ENCODE data around the gene GUCY1A1.

Gene GUCY1A1

DNA sequence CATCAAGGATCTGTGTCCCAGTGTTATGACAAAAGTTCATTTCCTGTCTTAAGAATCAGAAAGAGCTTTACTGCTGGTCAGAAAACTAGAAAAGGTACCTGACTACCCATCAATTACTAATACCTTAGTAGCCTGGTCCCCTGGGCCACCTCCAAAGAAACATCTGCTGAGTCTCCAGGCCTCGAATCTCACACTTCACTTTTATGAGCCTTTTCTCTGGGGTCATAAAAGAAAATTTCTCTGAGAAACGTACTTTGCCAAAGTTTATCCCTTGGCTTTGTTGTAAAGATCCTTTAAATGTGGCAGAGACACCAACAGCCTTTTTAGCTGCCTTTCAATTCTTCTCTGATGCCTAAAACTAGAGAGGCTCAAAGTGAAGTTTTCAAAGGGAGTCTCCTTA, 17.8 kb downstream of the GUCY1A1 start:
- no peak overlapping the region for H3K4me3 ChIP-seq (ENCODE audit: low read depth, low read length)
- TF ChIP-seq, protein P1, sequence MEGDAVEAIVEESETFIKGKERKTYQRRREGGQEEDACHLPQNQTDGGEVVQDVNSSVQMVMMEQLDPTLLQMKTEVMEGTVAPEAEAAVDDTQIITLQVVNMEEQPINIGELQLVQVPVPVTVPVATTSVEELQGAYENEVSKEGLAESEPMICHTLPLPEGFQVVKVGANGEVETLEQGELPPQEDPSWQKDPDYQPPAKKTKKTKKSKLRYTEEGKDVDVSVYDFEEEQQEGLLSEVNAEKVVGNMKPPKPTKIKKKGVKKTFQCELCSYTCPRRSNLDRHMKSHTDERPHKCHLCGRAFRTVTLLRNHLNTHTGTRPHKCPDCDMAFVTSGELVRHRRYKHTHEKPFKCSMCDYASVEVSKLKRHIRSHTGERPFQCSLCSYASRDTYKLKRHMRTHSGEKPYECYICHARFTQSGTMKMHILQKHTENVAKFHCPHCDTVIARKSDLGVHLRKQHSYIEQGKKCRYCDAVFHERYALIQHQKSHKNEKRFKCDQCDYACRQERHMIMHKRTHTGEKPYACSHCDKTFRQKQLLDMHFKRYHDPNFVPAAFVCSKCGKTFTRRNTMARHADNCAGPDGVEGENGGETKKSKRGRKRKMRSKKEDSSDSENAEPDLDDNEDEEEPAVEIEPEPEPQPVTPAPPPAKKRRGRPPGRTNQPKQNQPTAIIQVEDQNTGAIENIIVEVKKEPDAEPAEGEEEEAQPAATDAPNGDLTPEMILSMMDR (IDR thresholded peaks at IDR 0.05; ENCODE audit: low read depth, low read length), result no peak

DNA sequence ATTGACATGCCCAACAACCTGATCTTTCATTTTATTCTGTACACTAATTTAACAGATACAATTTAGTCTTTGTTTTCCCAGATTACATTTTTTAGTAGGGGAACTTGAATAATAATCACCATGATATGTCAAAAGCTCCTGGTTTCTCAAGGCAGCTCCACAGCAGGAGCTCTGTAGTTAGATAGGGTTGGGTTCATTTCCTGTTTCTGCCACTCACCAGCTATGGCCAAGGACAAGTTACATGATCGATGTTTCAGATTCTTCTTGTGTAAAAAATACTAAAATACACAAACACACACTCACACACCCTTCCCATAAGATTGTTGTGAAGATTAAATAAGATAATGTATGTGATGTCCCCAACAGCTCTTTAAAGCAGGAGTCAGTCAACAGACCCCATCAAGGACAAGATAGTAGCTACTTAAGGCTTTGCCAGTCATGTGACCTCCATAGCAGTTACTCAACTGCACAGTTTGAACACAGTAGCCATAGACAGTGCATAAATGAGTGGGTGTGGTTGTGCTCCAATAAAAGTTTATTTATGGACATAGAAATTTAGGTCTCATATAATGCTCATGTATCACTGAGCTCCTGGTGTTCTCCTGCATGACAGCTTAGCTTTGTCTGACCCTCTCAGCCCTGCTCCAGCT, 18.4 kb downstream of the GUCY1A1 start:
- H3K4me3 ChIP-seq (ENCODE audit: low read depth, low read length), result no peak overlapping the region
- TF ChIP-seq, protein P1 (IDR thresholded peaks at IDR 0.05; ENCODE audit: low read depth, low read length), result no peak

- no peak overlapping the region for H3K4me3 ChIP-seq (ENCODE audit: low read depth, low read length)
Measured at GRCh38 chr4:155687380-155687982, 20.8 kb downstream of the GUCY1A1 start.

DNA sequence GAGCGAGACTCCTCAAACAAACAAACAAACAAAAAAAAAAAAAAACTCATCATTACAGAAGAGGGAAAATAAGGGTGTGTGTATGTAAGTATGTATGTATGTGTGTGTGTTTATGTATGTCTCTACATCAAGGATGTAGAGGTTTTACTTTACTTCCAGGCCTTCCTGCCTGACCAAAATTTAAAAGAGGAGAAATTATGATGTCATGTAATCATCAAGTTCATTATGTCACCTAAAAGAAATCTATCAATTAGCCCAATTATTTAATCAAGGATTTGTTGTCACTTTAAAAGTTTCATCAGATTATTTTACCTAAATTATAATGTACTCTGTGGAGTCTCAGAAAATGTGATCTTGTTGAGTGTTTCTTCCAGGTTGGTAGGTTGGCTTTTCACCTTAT, 21.6 kb downstream of the GUCY1A1 start:
- TF ChIP-seq, protein P1 (IDR thresholded peaks at IDR 0.05; ENCODE audit: low read depth, low read length), result no peak
- H3K4me3 ChIP-seq (ENCODE audit: low read depth, low read length), result no peak overlapping the region

More at GRCh38 chr4:155687380-155687982, 20.8 kb downstream of the GUCY1A1 start:
- TF ChIP-seq, protein P1 (IDR thresholded peaks at IDR 0.05; ENCODE audit: low read depth, low read length), result no peak

GRCh38 chr4:155688860-155689259, 22.2 kb downstream of the GUCY1A1 start:
- H3K4me3 ChIP-seq (ENCODE audit: low read depth, low read length), result no peak overlapping the region
- TF ChIP-seq, protein P1 (IDR thresholded peaks at IDR 0.05; ENCODE audit: low read depth, low read length), result no peak

- no peak overlapping the region for H3K4me3 ChIP-seq (ENCODE audit: low read depth, low read length)
- TF ChIP-seq, protein P1 (IDR thresholded peaks at IDR 0.05; ENCODE audit: low read depth, low read length), result no peak
Measured at GRCh38 chr4:155690044-155690837, 23.6 kb downstream of the GUCY1A1 start.

DNA sequence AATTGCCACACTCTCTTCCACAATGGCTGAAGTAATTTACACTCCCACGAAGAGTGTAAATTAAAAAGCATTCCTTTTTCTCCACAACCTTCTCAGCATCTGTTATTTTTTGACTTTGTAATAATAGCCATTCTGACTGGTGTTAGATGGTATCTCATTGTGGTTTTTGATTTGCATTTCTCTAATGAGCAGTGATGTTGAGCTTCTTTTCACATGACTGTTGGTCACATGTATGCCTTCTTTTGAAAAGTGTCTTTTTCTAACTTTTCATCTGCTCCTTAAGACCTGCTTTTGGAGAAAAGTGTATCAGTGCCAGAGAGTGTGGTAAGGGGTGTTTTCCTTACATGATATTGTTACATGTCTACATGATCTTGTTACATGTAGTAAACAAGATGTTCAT, 25.7 kb downstream of the GUCY1A1 start:
- no peak overlapping the region for H3K4me3 ChIP-seq (ENCODE audit: low read depth, low read length)
- TF ChIP-seq, protein P1 (IDR thresholded peaks at IDR 0.05; ENCODE audit: low read depth, low read length), result no peak

Data from WI38 (cell line).